Fibroblast of lung (primary cell): ENCODE measurements around the gene ACVR1C. TPM values are rescaled to one million over a fixed set of nuclear protein-coding genes. Genes with fewer than 3 reads are reported as not detected.

Experiments
- DNase-seq, 2 donors: peaks; one replicate each; pipeline versions ENCODE4 v3.0.0 to v3.0.0-alpha.2; 2010; ENCODE audit warnings: low read depth in 2 of 2
- H2AFZ ChIP-seq: 2 replicates; pipeline ENCODE4 v1.5.1; 2012; ENCODE audit warnings: low read length, control low read depth, inconsistent platforms
- H3K27ac ChIP-seq: 2 replicates; pipeline ENCODE4 v1.5.1; 2011; ENCODE audit warnings: low read length, control low read depth; ENCODE audit not compliant: insufficient read depth
- H3K27me3 ChIP-seq: 2 replicates; pipeline ENCODE4 v1.5.1; 2011; ENCODE audit warnings: mild to moderate bottlenecking, low read length; ENCODE audit not compliant: control insufficient read depth, insufficient read depth
- H3K36me3 ChIP-seq: 2 replicates; pipeline ENCODE4 v1.5.1; 2011; ENCODE audit warnings: low read length; ENCODE audit not compliant: control insufficient read depth, insufficient read depth
- H3K4me1 ChIP-seq: 2 replicates; pipeline ENCODE4 v1.5.1; 2011; ENCODE audit warnings: low read length; ENCODE audit not compliant: control insufficient read depth, insufficient read depth; ENCODE audit errors: extremely low read depth
- H3K4me2 ChIP-seq: 2 replicates; pipeline ENCODE4 v1.5.1; 2011; ENCODE audit warnings: low read length, control low read depth; ENCODE audit not compliant: insufficient read depth; ENCODE audit errors: extremely low read depth
- H3K4me3 ChIP-seq, 4 experiments: fragments of 200-600 bp in 1 of 4; sonication (generic) in 1 of 4; replicated peaks in 1 of 4; 2 replicates each; pipeline ENCODE4 v1.5.1; 2011 to 2016; ENCODE audit warnings: low read length in 4 of 4, low read depth in 3 of 4, mild to moderate bottlenecking in 3 of 4, control low read depth in 2 of 4, inconsistent platforms in 1 of 4, mixed read lengths in 1 of 4; ENCODE audit not compliant: insufficient read depth in 1 of 4; ENCODE audit errors: control extremely low read depth in 1 of 4
- H3K79me2 ChIP-seq: 2 replicates; pipeline ENCODE4 v1.5.1; 2012; ENCODE audit warnings: mild to moderate bottlenecking, low read length, inconsistent platforms; ENCODE audit not compliant: control insufficient read depth, insufficient read depth
- H3K9ac ChIP-seq: 2 replicates; pipeline ENCODE4 v1.5.1; 2011; ENCODE audit warnings: mild to moderate bottlenecking, low read length, control low read depth; ENCODE audit not compliant: insufficient read depth
- H3K9me3 ChIP-seq: 2 replicates; pipeline ENCODE4 v1.5.1; 2012; ENCODE audit warnings: low read depth, low read length; ENCODE audit not compliant: control insufficient read depth, insufficient read depth
- H4K20me1 ChIP-seq: 2 replicates; pipeline ENCODE4 v1.5.1; 2011; ENCODE audit warnings: low read length; ENCODE audit not compliant: control insufficient read depth, insufficient read depth; ENCODE audit errors: extremely low read depth
- EZH2 ChIP-seq: IDR thresholded peaks from 2 replicates; pipeline ENCODE4 v1.5.1; 2012; ENCODE audit warnings: low read length, control low read depth, mild to moderate bottlenecking; ENCODE audit errors: missing control alignments
- polyA plus RNA-seq, 2 donors: library from polyadenylated mRNA; depleted of rRNA in 1 of 2; stranded (reverse) in 1 of 2; unstranded in 1 of 2; fragments of >200 nt; gene quantifications; 2 replicates each; pipeline ENCODE4 v1.2.1, GENCODE V29; 2011 to 2012; ENCODE audit warnings: missing spikeins in 1 of 2
- total RNA-seq: library from RNA; depleted of rRNA; stranded (reverse); fragments of >200 nt; gene quantifications from 2 replicates; pipeline ENCODE4 v1.2.1, GENCODE V29; 2014
- TF ChIP-seq, protein P1 (sequence below), 2 donors: IDR thresholded peaks in 1 of 2; conservative IDR thresholded peaks in 1 of 2; 1 replicate in 1 of 2; 2 replicates in 1 of 2; pipeline ENCODE4 v1.5.1; 2011 to 2012; ENCODE audit warnings: low read length in 2 of 2, control low read depth in 1 of 2, inconsistent platforms in 1 of 2, low read depth in 1 of 2, mild to moderate bottlenecking in 1 of 2

ACVR1C gene
- total and polyA plus RNA-seq, 2 donors (not counting 1 experiment from before 2014, with no cell fraction given): 0.35 to 0.83 TPM

DNA sequence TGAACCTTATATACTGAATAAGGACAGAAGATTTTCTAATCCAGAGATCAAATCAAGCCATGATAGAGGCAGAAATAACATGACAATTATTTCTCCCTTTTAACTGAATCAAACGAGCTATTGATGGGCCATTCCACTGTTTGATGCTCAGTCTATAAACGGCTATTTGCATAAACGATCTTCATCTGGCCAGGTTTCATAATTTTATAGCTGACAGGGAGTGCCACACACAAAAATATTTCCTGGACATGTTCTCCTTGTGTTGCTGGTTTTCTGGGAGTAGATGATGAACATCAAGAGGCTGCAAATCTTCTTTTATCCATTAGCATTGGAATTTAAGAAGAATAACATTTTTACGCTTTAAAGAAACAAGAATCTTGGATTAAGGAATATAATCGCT is 63.1 kb downstream of the ACVR1C start:
- DNase-seq: no peak
- H3K4me3 ChIP-seq: no peak overlapping the region
- H3K4me1 ChIP-seq: no peaks in the 10 kb centered on the region
- no peak overlapping the region for H3K27ac ChIP-seq
- no peaks in the 10 kb centered on the region for H3K36me3 ChIP-seq
- H3K27me3 ChIP-seq: no peaks in the 10 kb centered on the region
- no peak overlapping the region for H3K4me2 ChIP-seq
- H3K9me3 ChIP-seq: no peaks in the 10 kb centered on the region
- TF ChIP-seq, protein P1, sequence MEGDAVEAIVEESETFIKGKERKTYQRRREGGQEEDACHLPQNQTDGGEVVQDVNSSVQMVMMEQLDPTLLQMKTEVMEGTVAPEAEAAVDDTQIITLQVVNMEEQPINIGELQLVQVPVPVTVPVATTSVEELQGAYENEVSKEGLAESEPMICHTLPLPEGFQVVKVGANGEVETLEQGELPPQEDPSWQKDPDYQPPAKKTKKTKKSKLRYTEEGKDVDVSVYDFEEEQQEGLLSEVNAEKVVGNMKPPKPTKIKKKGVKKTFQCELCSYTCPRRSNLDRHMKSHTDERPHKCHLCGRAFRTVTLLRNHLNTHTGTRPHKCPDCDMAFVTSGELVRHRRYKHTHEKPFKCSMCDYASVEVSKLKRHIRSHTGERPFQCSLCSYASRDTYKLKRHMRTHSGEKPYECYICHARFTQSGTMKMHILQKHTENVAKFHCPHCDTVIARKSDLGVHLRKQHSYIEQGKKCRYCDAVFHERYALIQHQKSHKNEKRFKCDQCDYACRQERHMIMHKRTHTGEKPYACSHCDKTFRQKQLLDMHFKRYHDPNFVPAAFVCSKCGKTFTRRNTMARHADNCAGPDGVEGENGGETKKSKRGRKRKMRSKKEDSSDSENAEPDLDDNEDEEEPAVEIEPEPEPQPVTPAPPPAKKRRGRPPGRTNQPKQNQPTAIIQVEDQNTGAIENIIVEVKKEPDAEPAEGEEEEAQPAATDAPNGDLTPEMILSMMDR (conservative IDR thresholded peaks at IDR 0.05 in 1 of 2, IDR thresholded peaks at IDR 0.05 in 1 of 2; ENCODE audit: low read depth in 1 of 2, low read length in 2 of 2): no peak
- no peak for TF ChIP-seq EZH2
- no peak overlapping the region for H3K9ac ChIP-seq
- no peaks in the 10 kb centered on the region for H3K79me2 ChIP-seq
- H4K20me1 ChIP-seq: no peaks in the 10 kb centered on the region
- H2AFZ ChIP-seq: no peak overlapping the region

DNA sequence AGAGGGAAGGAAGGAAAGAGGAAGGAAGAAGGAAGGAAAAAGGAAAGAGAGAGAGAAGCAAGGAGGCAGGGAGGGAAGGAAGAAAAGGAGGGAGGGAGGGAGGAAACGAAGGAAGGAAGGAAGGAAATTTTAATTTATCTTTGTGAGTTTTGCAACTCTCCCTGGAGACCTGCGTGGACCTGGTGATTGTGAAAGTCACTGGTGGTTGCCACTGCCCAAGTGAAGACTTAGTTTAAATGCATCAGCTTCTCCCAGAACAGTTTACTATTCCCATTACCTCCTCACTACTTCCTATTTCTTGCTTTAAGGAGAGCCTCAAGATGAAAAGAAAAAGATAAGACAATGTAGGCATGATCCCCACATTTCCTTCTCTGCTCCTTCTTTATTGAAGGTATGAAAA is 68.8 kb downstream of the ACVR1C start:
- Histone ChIP-seq H3K4me2 (no peak overlapping the region), H3K79me2 (no peaks in the 10 kb centered on the region), H3K9ac (no peak overlapping the region), H3K9me3 (no peaks in the 10 kb centered on the region), H4K20me1 (no peaks in the 10 kb centered on the region), H3K27ac (no peak overlapping the region), H3K36me3 (no peaks in the 10 kb centered on the region), H3K4me3 (no peak overlapping the region), H2AFZ (no peak overlapping the region), H3K4me1 (no peaks in the 10 kb centered on the region), H3K27me3 (no peaks in the 10 kb centered on the region)
- TF ChIP-seq, protein P1 (conservative IDR thresholded peaks at IDR 0.05 in 1 of 2, IDR thresholded peaks at IDR 0.05 in 1 of 2; ENCODE audit: low read depth in 1 of 2, low read length in 2 of 2): no peak
- TF ChIP-seq EZH2: no peak
- DNase-seq: no peak

GRCh38 chr2:157559461-157559860 is 69.2 kb downstream of the ACVR1C start:
- Histone ChIP-seq H2AFZ (no peak overlapping the region), H3K9ac (no peak overlapping the region), H3K4me3 (no peak overlapping the region), H3K27me3 (no peaks in the 10 kb centered on the region), H4K20me1 (no peaks in the 10 kb centered on the region), H3K4me2 (no peak overlapping the region), H3K9me3 (no peaks in the 10 kb centered on the region), H3K4me1 (no peaks in the 10 kb centered on the region), H3K27ac (no peak overlapping the region), H3K79me2 (no peaks in the 10 kb centered on the region), H3K36me3 (no peaks in the 10 kb centered on the region)
- no peak for DNase-seq
- TF ChIP-seq EZH2: no peak
- TF ChIP-seq, protein P1 (conservative IDR thresholded peaks at IDR 0.05 in 1 of 2, IDR thresholded peaks at IDR 0.05 in 1 of 2; ENCODE audit: low read depth in 1 of 2, low read length in 2 of 2): no peak
